Left hindlimb (tissue), 1 donor: Measurements from ENCODE around the gene RGS5.
"Not testable (repeated sequence)": the region's sequence is repeated elsewhere in the genome, so short reads cannot be mapped to it uniquely, and the experiment has no call there.

Experiments
- DNase-seq: peaks from one replicate; pipeline ENCODE4 v3.0.0-alpha.2; 2018

Gene RGS5

DNA sequence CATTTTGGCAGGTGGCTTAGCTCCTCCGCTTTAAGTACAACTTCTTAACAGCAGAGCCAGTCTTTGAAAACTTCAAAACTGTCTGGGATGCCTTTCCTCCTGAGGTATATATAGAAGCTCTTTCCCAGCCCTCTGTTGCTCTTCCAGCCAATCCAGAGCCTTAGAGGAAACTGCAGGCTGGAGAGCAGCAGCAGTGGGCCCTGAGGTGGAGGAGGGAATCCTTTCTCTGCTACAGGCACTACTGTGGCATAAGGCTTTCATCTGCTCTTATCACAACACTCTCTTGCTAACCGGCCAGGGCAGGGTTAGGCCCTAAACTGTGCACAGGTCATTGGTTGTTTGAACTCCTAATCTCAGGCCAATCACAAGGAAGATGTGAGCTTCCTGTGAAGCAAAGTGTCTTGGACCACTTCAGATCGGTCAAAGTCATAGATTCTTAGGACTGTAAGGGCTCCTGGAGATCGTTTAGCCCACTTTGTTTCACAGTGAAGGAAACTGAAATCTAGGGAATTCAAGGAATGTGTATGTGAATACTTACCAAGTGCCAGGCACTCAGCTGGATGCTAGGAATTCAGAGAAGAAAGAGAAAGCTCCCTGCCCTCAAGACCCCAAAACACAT, at the start of gene RGS5:
Gene RGS5, minus strand, starts transcription at position 84 of the 619 bp plus-strand sequence. Its CDS starts 81 bp downstream, at position 3.
- DNase-seq = no peak

DNA sequence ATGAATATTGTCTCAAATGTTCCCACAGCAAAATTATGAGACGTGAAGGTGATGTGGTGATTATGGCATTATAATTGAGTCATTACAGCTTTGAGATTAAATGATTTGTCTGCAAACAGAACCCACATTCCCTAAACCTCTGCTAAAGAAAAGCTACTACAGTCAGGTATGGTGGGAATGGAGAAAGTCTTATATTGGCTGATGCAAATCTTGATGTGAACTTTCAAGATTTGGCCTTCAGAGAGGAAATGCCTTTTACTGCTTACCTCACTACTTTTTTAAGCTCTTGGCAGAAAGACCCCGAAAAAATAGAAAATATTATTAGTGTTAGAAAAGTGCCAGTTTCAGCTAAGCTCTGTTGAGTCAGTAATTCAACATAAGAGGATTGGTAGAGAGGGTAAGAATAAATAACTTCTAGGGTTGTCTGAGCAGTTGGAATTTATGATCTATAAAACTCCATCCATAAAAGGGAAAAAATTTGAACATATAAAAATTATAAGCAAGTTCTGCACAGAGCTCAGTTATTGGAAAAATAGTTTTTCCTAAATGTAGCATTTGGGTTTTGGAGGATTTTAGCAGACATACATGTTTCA, 47.8 kb upstream of the RGS5 start:
- no peak for DNase-seq

GRCh38 chr1:163248064-163248463, 45.3 kb upstream of the RGS5 start:
- DNase-seq = no peak

GRCh38 chr1:163244648-163245047, 41.9 kb upstream of the RGS5 start:
- not testable (repeated sequence) for DNase-seq

DNA sequence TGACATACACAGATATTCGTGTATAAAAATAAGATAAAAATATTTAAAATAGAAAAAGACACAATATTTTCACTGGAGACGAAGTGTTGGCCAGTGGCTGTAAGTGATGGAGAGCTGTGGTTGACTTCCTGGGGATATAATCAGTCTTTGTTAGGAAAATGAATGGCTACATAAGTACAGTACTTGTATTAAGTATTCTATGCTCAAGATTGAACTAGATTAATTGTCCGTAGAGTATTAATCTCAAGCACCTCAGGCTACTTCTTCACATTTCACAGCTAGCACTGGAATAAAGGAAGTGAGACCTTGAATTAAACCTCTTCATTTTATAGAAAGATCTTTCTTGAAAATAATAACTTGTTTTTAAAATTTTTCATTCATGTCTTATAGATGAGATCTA, 39.0 kb upstream of the RGS5 start:
- DNase-seq = no peak

GRCh38 chr1:163240705-163241104, 38.0 kb upstream of the RGS5 start:
- DNase-seq = no peak

GRCh38 chr1:163233643-163234042, 30.9 kb upstream of the RGS5 start:
- not testable (repeated sequence) for DNase-seq

- no peak for DNase-seq
Observed at GRCh38 chr1:163231385-163231784, 28.7 kb upstream of the RGS5 start.

GRCh38 chr1:163230827-163231226, 28.1 kb upstream of the RGS5 start:
- DNase-seq = no peak

DNA sequence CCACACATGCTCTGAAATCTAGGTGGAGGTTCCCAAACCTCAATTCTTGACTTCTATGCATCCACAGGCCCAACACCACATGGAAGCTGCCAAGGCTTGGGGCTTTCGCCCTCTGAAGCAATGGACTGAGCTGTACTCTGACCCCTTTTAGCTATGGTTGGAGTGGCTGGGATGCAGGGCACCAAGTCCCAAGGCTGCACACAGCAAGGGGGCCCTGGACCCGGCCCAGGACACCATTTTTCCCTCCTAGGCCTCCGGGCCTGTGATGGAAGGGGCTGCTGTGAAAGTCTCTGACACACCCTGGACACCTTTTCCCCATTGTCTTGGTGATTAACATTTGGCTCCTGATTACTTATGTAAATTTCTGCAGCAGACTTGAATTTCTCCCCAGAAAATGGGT, 25.6 kb upstream of the RGS5 start:
- DNase-seq = not testable (repeated sequence)

GRCh38 chr1:163227126-163227525, 24.4 kb upstream of the RGS5 start:
- DNase-seq = no peak

GRCh38 chr1:163213626-163214025, 10.9 kb upstream of the RGS5 start:
- no peak for DNase-seq

- no peak for DNase-seq
Observed at GRCh38 chr1:163211667-163212066, 9.0 kb upstream of the RGS5 start.

DNA sequence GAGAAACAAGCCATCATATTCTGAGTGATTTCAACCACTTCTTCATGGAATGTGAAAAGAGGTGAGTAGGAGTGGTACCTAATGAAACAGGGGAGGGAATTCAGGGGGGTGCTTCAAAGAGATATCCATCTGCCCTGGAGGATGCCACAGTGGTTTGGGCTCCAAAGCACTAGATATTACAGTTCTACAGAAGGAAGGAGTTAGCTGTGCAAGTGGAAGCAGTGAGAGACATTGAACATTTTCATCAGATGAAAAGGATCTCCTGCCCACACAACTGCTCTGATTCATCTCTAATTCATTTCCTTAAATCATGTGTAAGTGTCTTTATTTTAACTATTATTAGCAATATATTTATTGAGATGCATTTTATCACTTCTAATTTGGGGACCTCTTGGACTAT, 2.8 kb upstream of the RGS5 start:
- DNase-seq = no peak

DNA sequence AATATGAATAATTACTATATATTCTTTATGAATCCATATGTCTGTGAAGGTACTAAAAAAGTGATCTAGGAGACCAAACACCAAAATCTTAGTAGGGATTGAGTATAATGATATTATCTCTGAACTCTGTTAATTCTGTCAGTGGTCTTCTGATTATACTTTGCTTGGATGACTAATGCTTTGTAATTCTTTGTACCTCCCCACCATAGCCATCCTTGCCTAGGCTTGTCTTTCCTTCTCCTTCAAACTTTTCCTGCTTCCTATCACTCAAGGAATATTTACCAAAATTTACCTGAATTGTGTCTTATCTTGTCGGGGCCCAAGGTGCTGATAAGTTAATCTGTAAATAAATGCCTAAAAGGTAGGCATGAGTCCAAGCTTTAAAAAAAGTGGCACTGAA, 845 bp upstream of the RGS5 start:
- DNase-seq = no peak

GRCh38 chr1:163201906-163202305, 810 bp downstream of the RGS5 start:
- DNase-seq = no peak

- no peak for DNase-seq
Observed at GRCh38 chr1:163197022-163197421, 5.7 kb downstream of the RGS5 start.

DNA sequence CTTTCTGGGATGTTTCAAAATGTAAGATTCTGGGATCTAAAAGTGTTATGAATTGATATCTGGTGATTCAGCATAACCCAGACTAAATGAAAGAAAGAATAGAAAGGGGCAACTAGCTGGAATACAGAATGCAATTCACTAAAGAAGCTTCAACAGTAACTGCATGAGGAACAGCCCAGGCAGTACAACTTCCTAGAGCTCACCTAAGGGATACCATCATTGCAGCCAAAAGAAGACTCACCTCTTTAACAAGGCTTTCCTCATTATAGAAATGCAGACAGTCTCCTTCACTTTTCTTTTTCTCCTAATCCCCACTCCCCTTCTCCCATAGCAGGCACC, 6.3 kb downstream of the RGS5 start:
- DNase-seq = no peak

GRCh38 chr1:163195728-163196448, 6.8 kb downstream of the RGS5 start:
- DNase-seq = no peak

DNA sequence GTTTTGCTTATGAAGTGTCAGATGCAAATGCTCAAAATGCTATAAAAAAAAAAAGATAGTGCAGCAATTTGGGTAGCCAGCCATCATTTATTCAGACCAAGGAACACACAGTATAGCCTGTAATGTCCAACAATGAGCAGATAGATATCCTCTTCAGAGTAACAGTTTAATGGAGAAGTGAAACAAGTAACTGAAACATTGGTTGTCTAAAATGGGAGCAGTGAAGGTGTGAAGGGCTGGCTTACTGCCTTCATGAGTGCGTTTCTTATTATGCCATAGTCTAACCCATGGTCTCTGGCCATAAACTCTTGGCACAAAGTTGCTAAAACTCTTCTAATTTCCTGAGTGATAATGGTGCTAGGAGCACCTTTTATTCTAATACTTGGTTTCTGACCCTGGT, 11.4 kb downstream of the RGS5 start:
- no peak for DNase-seq

- no peak for DNase-seq
Observed at GRCh38 chr1:163188947-163189346, 13.8 kb downstream of the RGS5 start.

GRCh38 chr1:163187849-163188248, 14.9 kb downstream of the RGS5 start:
- DNase-seq = no peak

GRCh38 chr1:163186862-163187261, 15.9 kb downstream of the RGS5 start:
- DNase-seq = no peak

DNA sequence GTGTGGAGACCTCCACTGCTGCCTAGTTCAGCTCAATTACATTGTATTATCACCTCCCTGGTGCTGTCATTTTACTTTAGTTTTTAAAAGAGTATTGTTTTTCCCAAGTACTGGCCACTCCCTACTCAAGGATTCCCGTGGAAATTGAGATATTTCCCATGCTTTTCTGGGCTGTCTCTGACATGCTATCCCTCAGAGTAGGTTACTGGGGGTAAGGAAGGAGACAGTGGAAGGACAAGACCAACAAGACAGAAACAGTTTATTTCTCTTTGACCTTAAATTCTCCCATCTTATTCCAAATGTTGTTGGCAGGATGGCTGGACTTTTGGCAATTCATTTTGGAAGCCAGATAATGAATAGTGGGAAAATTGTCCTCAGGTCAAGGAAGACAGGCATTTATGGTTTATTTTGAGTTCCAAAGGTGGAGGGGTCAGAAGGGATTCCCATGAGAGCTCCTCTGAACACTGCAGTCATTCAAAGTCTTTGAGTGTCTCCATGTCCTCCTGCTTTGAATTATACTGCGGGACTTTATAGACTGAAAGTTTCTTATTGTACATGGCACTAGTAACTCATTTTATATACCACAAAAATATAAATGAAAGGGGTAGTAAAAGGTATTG, 20.3 kb downstream of the RGS5 start:
- DNase-seq = no peak
